Ishikawa (cell line): ENCODE measurements around the gene RPL35.

Experiments used
- CEBPB ChIP-seq: IDR thresholded peaks from 2 replicates; pipeline ENCODE4 v1.6.1; 2012
- CREB1 ChIP-seq: IDR thresholded peaks from 2 replicates; pipeline ENCODE4 v1.6.1; 2012; ENCODE audit warnings: low read depth
- EGR1 ChIP-seq: IDR thresholded peaks from 2 replicates; pipeline ENCODE4 v1.6.1; 2012
- EP300 ChIP-seq: IDR thresholded peaks from 2 replicates; pipeline ENCODE4 v1.6.1; 2012; ENCODE audit warnings: borderline replicate concordance
- FOXM1 ChIP-seq: IDR thresholded peaks from 2 replicates; pipeline ENCODE4 v1.6.1; 2012; ENCODE audit warnings: low read depth, borderline replicate concordance
- NFIC ChIP-seq: IDR thresholded peaks from 2 replicates; pipeline ENCODE4 v1.6.1; 2012
- RAD21 ChIP-seq: IDR thresholded peaks from 2 replicates; pipeline ENCODE4 v1.6.1; 2012; ENCODE audit warnings: low read depth
- TAF1 ChIP-seq: IDR thresholded peaks from 2 replicates; pipeline ENCODE4 v1.6.1; 2012; ENCODE audit warnings: low read depth, mild to moderate bottlenecking
- TCF12 ChIP-seq: IDR thresholded peaks from 2 replicates; pipeline ENCODE4 v1.6.1; 2012; ENCODE audit warnings: low read depth
- TEAD4 ChIP-seq: IDR thresholded peaks from 2 replicates; pipeline ENCODE4 v1.6.1; 2012
- USF1 ChIP-seq: IDR thresholded peaks from 2 replicates; pipeline ENCODE4 v1.6.1; 2012
- YY1 ChIP-seq: IDR thresholded peaks from 2 replicates; pipeline ENCODE4 v1.6.1; 2012; ENCODE audit warnings: low read depth
- ZBTB7A ChIP-seq: IDR thresholded peaks from 2 replicates; pipeline ENCODE4 v1.6.1; 2012; ENCODE audit warnings: low read depth
- TF ChIP-seq, protein P1 (sequence below): IDR thresholded peaks from 2 replicates; pipeline ENCODE4 v1.6.1; 2012; ENCODE audit warnings: low read depth, mild to moderate bottlenecking
- TF ChIP-seq, protein P2 (sequence below): IDR thresholded peaks from 2 replicates; pipeline ENCODE4 v1.6.1; 2012

RPL35 gene

DNA sequence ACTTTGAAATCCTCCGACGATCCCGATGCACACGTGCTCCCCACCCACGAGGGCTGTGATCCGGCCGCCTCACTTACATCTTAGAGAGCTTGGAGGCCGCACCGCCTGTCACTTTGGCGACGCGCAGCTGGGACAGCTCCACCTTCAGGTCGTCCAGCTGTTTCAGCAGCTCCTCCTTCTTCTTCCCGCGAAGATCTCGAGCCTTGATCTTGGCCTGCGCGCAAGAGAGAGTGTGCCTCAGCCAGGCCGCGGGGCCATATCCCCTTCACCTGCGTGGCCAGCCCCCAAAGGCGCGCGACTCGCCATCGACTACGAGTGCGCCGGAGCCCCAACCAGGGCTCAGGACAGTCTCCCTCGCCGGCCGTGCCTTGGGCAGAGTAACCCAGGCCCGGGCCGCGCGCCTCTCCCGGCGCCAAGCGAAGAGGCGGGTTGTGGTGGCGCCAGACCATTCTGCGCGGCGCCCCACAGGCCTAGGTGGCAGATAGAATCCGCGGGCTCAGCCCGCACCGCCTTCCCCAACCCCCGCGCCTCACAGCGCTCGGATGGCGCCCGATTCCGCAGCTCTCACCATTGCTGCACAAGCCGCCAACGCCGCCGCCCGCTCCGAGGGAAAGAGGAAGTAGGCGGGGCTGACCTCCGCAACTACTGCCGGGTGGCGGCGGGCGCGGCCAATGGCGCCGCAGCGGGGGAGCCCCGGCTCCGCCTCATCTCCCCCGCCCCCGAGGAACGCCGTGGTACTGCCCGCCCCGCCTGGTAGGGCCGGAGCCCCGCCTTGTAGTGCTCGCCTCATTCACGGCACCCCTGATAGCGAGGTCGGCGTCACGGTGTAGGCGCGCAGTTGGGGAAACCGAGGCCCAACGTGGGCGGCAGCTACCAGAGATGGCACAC, at the start of gene RPL35, which contains the start of gene ARPC5L:
Gene RPL35, minus strand, starts transcription at position 616 of the 888 bp plus-strand sequence. Its CDS starts 45 bp downstream, at position 571.
Gene ARPC5L, plus strand, starts transcription at position 789 of the 888 bp plus-strand sequence. CDS start 7,161 bp downstream, outside the sequence.
- no peak; the same call in 1 of the 2 replicates for TF ChIP-seq NFIC
- TF ChIP-seq USF1, result peak; percentile 22; the same call in 1 of the 2 replicates
- TF ChIP-seq FOXM1, result peak; percentile 39; the same call in 1 of the 2 replicates
- TF ChIP-seq TCF12, result peak; percentile 80
- TF ChIP-seq RAD21, result no peak
- TF ChIP-seq, protein P1, sequence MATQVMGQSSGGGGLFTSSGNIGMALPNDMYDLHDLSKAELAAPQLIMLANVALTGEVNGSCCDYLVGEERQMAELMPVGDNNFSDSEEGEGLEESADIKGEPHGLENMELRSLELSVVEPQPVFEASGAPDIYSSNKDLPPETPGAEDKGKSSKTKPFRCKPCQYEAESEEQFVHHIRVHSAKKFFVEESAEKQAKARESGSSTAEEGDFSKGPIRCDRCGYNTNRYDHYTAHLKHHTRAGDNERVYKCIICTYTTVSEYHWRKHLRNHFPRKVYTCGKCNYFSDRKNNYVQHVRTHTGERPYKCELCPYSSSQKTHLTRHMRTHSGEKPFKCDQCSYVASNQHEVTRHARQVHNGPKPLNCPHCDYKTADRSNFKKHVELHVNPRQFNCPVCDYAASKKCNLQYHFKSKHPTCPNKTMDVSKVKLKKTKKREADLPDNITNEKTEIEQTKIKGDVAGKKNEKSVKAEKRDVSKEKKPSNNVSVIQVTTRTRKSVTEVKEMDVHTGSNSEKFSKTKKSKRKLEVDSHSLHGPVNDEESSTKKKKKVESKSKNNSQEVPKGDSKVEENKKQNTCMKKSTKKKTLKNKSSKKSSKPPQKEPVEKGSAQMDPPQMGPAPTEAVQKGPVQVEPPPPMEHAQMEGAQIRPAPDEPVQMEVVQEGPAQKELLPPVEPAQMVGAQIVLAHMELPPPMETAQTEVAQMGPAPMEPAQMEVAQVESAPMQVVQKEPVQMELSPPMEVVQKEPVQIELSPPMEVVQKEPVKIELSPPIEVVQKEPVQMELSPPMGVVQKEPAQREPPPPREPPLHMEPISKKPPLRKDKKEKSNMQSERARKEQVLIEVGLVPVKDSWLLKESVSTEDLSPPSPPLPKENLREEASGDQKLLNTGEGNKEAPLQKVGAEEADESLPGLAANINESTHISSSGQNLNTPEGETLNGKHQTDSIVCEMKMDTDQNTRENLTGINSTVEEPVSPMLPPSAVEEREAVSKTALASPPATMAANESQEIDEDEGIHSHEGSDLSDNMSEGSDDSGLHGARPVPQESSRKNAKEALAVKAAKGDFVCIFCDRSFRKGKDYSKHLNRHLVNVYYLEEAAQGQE, result peak; percentile 39
- no peak for TF ChIP-seq ZBTB7A
- peak; percentile 27; the same call in 1 of the 2 replicates for TF ChIP-seq EP300
- no peak for TF ChIP-seq CEBPB
- TF ChIP-seq TEAD4, result 0 out of 2 replicates have a peak, but pooled peaks have one; percentile 14
- TF ChIP-seq EGR1, result peak; percentile 58
- TF ChIP-seq, protein P2, sequence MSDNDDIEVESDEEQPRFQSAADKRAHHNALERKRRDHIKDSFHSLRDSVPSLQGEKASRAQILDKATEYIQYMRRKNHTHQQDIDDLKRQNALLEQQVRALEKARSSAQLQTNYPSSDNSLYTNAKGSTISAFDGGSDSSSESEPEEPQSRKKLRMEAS, result peak; percentile 82
- TF ChIP-seq CREB1, result no peak
- TF ChIP-seq YY1, result peak; percentile 72
- TF ChIP-seq TAF1, result peak; percentile 100

- TF ChIP-seq YY1 (no peak), EGR1 (no peak), ZBTB7A (no peak), EP300 (no peak), FOXM1 (no peak), USF1 (no peak), RAD21 (no peak), TAF1 (no peak), TCF12 (no peak)
- TF ChIP-seq, protein P2, result no peak
- TF ChIP-seq, protein P1, result no peak
Observed at GRCh38 chr9:124908098-124908497, 46.3 kb upstream of the RPL35 start.

DNA sequence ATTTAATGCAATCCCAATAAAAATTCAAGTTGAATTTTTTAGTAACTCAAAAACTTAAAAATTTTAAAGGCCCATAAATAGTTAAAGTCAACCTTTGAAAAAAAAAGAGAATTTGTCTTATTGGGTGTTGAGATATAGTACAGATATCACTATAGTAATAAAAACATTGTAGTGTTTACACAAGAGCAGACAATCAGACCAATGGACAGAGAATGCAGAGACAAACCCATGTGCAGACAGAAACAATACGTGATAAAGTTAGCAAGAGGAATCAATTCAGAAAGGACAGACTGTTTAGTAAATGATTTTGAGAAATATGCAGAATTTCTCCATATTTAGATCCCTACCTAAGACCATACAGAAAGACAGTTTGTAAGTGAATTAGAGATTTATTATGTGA, 45.2 kb upstream of the RPL35 start:
- TF ChIP-seq EP300 (no peak), RAD21 (no peak), TAF1 (no peak), NFIC (no peak), ZBTB7A (no peak), YY1 (no peak)

- TF ChIP-seq EGR1 (no peak), YY1 (no peak), TCF12 (no peak), NFIC (no peak), TAF1 (no peak), FOXM1 (no peak), USF1 (no peak), TEAD4 (no peak), ZBTB7A (no peak)
- TF ChIP-seq, protein P1, result no peak
- TF ChIP-seq, protein P2, result no peak
Observed at GRCh38 chr9:124899845-124900244, 38.1 kb upstream of the RPL35 start.
